ENCODE results near the gene KPNA4. TPM values are rescaled to one million over a fixed set of nuclear protein-coding genes. Genes with fewer than 3 reads are reported as not detected.

The KPNA4 gene
- total RNA-seq, 1 donor: 46.0 TPM

GRCh38 chr3:160473221-160473620 is 92.2 kb downstream of the KPNA4 start:
- DNase-seq (ENCODE audit: low read depth): peak; percentile 76
- no peak for TF ChIP-seq CTCF (IDR thresholded peaks at IDR 0.05; ENCODE audit: insufficient read depth, low read length)
- no peak overlapping the region for H3K4me3 ChIP-seq (ENCODE audit: low read depth, low read length)

DNA sequence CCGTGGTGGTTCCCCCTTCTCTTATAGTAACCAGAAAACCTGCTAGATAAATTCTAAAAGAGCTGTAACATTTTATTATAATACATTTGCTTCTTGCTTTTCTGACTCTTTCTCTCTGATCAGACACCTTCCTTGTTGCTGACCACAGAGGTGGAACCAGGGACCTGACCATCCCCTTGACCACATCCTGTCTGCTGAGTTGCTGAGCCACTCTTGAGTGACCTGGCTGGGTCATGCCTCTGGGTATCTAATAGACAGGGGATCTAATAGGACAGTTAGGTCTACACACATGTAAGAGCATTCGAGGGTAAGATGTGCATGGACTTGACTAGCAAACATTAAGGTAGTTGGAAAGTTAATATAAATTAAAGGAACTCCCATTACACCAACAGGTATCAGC is 93.0 kb downstream of the KPNA4 start:
- no peak for DNase-seq (ENCODE audit: low read depth)
- H3K4me3 ChIP-seq (ENCODE audit: low read depth, low read length): no peak overlapping the region
- no peak for TF ChIP-seq CTCF (IDR thresholded peaks at IDR 0.05; ENCODE audit: insufficient read depth, low read length)

DNA sequence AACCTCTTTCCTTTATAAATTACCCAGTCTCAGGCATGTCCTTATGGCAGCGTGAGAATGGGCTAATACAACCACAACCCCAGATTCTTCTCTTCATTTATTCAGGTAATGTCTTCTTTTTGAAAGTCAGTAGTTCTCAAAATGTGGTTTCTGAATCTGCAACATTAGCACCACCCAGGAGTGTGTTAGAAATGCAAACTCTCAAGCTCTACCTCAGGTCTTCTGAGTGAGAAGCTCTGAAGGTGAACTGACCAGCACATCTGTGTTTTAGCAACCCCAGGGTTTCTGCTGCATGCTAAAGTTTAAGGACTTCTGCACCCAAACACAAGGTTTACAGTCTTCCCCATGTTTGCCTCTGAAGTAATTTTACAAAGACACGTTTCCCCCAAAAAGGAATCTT is 93.5 kb downstream of the KPNA4 start:
- H3K4me3 ChIP-seq (ENCODE audit: low read depth, low read length): no peak overlapping the region
- DNase-seq (ENCODE audit: low read depth): no peak
- no peak for TF ChIP-seq CTCF (IDR thresholded peaks at IDR 0.05; ENCODE audit: insufficient read depth, low read length)

DNA sequence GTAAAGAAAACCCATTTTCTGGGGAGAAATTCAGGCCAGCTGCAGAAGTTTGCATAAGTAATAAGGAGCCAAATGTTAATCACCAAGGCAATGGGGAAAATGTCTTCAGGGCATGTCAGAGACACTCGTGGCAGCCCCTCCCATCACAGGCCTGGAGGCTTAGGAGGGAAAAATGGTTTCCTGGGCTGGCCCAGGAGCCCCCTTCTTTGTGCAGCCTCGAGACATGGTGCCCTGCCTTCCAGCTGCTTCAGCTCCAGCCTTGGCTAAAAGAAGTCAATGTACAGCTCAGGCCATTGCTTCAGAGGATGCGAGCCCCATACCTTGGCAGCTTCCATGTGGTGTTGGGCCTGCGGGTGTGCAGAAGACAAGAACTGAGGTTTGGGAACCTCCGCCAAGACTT is 95.2 kb downstream of the KPNA4 start:
- DNase-seq (ENCODE audit: low read depth): no peak
- H3K4me3 ChIP-seq (ENCODE audit: low read depth, low read length): no peak overlapping the region
- TF ChIP-seq CTCF (IDR thresholded peaks at IDR 0.05; ENCODE audit: insufficient read depth, low read length): no peak

- no peak for TF ChIP-seq CTCF (IDR thresholded peaks at IDR 0.05; ENCODE audit: insufficient read depth, low read length)
- no peak for DNase-seq (ENCODE audit: low read depth)
Measured at GRCh38 chr3:160464971-160465370, 100.4 kb downstream of the KPNA4 start.

GRCh38 chr3:160464321-160464720 is 101.0 kb downstream of the KPNA4 start:
- no peak for DNase-seq (ENCODE audit: low read depth)
- no peak overlapping the region for H3K4me3 ChIP-seq (ENCODE audit: low read depth, low read length)
- no peak for TF ChIP-seq CTCF (IDR thresholded peaks at IDR 0.05; ENCODE audit: insufficient read depth, low read length)

More at GRCh38 chr3:160464971-160465370, 100.4 kb downstream of the KPNA4 start:
- no peak overlapping the region for H3K4me3 ChIP-seq (ENCODE audit: low read depth, low read length)

GRCh38 chr3:160460033-160460432 is 105.3 kb downstream of the KPNA4 start:
- no peak overlapping the region for H3K4me3 ChIP-seq (ENCODE audit: low read depth, low read length)
- TF ChIP-seq CTCF (IDR thresholded peaks at IDR 0.05; ENCODE audit: insufficient read depth, low read length): no peak
- no peak for DNase-seq (ENCODE audit: low read depth)

All from fibroblast of the aortic adventitia (primary cell).